Progenitor cell of endocrine pancreas (in vitro differentiated cells): ENCODE data around the gene DOK5. TPM values are rescaled to one million over a fixed set of nuclear protein-coding genes. Genes with fewer than 3 reads are reported as not detected.

Experiments used
- DNase-seq: peaks from one replicate; pipeline ENCODE4 v3.0.0; 2021; ENCODE audit warnings: low spot score; ENCODE audit not compliant: unreplicated experiment
- H3K27ac Mint-ChIP-seq: 2 replicates; pipeline ENCODE4 v1.8.0; 2021; ENCODE audit warnings: mild to moderate bottlenecking, moderate library complexity, mixed read lengths
- H3K27me3 Mint-ChIP-seq: 2 replicates; pipeline ENCODE4 v1.8.0; 2021; ENCODE audit warnings: mixed read lengths
- H3K36me3 Mint-ChIP-seq: 2 replicates; pipeline ENCODE4 v1.8.0; 2022; ENCODE audit warnings: mixed read lengths; ENCODE audit not compliant: insufficient read depth
- H3K4me1 Mint-ChIP-seq: 2 replicates; pipeline ENCODE4 v1.8.0; 2021; ENCODE audit warnings: low read depth, mixed read lengths
- H3K4me3 Mint-ChIP-seq: 2 replicates; pipeline ENCODE4 v1.8.0; 2021; ENCODE audit warnings: low read depth, mild to moderate bottlenecking, moderate library complexity, mixed read lengths
- H3K9me3 Mint-ChIP-seq: 2 replicates; pipeline ENCODE4 v1.8.0; 2021; ENCODE audit warnings: low read depth, mixed read lengths
- CTCF ChIP-seq: fragments of 200-600 bp; sonication (generic); IDR thresholded peaks from one replicate; pipeline ENCODE4 v1.5.0; 2021; ENCODE audit warnings: antibody characterized with exemption, mild to moderate bottlenecking; ENCODE audit not compliant: unreplicated experiment
- total RNA-seq: library from RNA; stranded (reverse); gene quantifications from 2 replicates; pipeline ENCODE4 v1.2.1, GENCODE V29; 2021

Gene DOK5
- total RNA-seq, 1 donor from 2014 or later = 0.24 TPM

- H3K9me3 Mint-ChIP-seq = no peaks in the 10 kb centered on the region
- peaks cover 2% of the 10 kb centered on the region for H3K4me1 Mint-ChIP-seq
- no peaks in the 10 kb centered on the region for H3K27me3 Mint-ChIP-seq
- DNase-seq = no peak
- no peak for TF ChIP-seq CTCF
- H3K4me3 Mint-ChIP-seq = no peak overlapping the region
- peak overlapping the region; percentile 5 for H3K27ac Mint-ChIP-seq
- H3K36me3 Mint-ChIP-seq = no peaks in the 10 kb centered on the region
Measured at GRCh38 chr20:54606380-54606779, 131.0 kb downstream of the DOK5 start.

GRCh38 chr20:54608039-54608745, 132.8 kb downstream of the DOK5 start:
- no peak for DNase-seq
- Mint-ChIP-seq H3K4me3 (no peak overlapping the region), H3K27me3 (no peaks in the 10 kb centered on the region), H3K9me3 (no peaks in the 10 kb centered on the region), H3K4me1 (peaks cover 2% of the 10 kb centered on the region), H3K27ac (no peak overlapping the region), H3K36me3 (no peaks in the 10 kb centered on the region)
- no peak for TF ChIP-seq CTCF

- Mint-ChIP-seq H3K27ac (no peak overlapping the region), H3K4me1 (peaks cover 2% of the 10 kb centered on the region), H3K9me3 (no peaks in the 10 kb centered on the region), H3K36me3 (no peaks in the 10 kb centered on the region), H3K4me3 (no peak overlapping the region), H3K27me3 (no peaks in the 10 kb centered on the region)
- TF ChIP-seq CTCF = no peak
- DNase-seq = no peak
Measured at GRCh38 chr20:54608943-54609342, 133.6 kb downstream of the DOK5 start.

- Mint-ChIP-seq H3K27ac (no peak overlapping the region), H3K27me3 (no peaks in the 10 kb centered on the region)
Measured at GRCh38 chr20:54611708-54612412, 136.5 kb downstream of the DOK5 start.

GRCh38 chr20:54618412-54618811, 143.0 kb downstream of the DOK5 start:
- H3K36me3 Mint-ChIP-seq = no peaks in the 10 kb centered on the region
- no peak overlapping the region for H3K4me3 Mint-ChIP-seq
- peaks cover 10% of the 10 kb centered on the region for H3K4me1 Mint-ChIP-seq
- no peaks in the 10 kb centered on the region for H3K27me3 Mint-ChIP-seq
- no peak for TF ChIP-seq CTCF
- no peaks in the 10 kb centered on the region for H3K9me3 Mint-ChIP-seq
- no peak overlapping the region for H3K27ac Mint-ChIP-seq
- DNase-seq = no peak

More at GRCh38 chr20:54611708-54612412, 136.5 kb downstream of the DOK5 start:
- DNase-seq = no peak
- Mint-ChIP-seq H3K36me3 (no peaks in the 10 kb centered on the region), H3K9me3 (no peaks in the 10 kb centered on the region), H3K4me3 (no peak overlapping the region), H3K4me1 (peaks cover 2% of the 10 kb centered on the region)
- no peak for TF ChIP-seq CTCF
